HFFc6 (cell line): ENCODE data around the gene CLASRP. TPM values are rescaled to one million over a fixed set of nuclear protein-coding genes. Genes with fewer than 3 reads are reported as not detected.

ENCODE experiments used
- DNase-seq: peaks from one replicate; pipeline ENCODE4 v3.0.0-alpha.2; 2018
- H3K27ac Mint-ChIP-seq: 2 replicates; pipeline ENCODE4 v1.8.0; 2020; ENCODE audit warnings: mild to moderate bottlenecking, mixed read lengths
- H3K27me3 Mint-ChIP-seq: 2 replicates; pipeline ENCODE4 v1.8.0; 2021; ENCODE audit warnings: mild to moderate bottlenecking, moderate library complexity, mixed read lengths; ENCODE audit not compliant: insufficient read depth
- H3K36me3 Mint-ChIP-seq: 2 replicates; pipeline ENCODE4 v1.8.0; 2021; ENCODE audit warnings: low read depth, mixed read lengths
- H3K4me1 Mint-ChIP-seq: 2 replicates; pipeline ENCODE4 v1.8.0; 2020; ENCODE audit warnings: low read depth, mixed read lengths
- H3K4me3 Mint-ChIP-seq: 2 replicates; pipeline ENCODE4 v1.8.0; 2020; ENCODE audit warnings: mild to moderate bottlenecking, moderate library complexity, mixed read lengths
- H3K9me3 Mint-ChIP-seq: 2 replicates; pipeline ENCODE4 v1.8.0; 2020; ENCODE audit warnings: mild to moderate bottlenecking, mixed read lengths
- CTCF ChIP-seq: fragments of 200-600 bp; sonication (generic); IDR thresholded peaks from 2 replicates; pipeline ENCODE4 v1.5.0; 2021; ENCODE audit warnings: antibody characterized with exemption, mild to moderate bottlenecking
- total RNA-seq, 6 experiments: library from RNA; stranded (reverse); fragmentation: NEBNext Ultra II Directional; extraction: Animal tissue kit (Norgen Biotek cat#: 25700); gene quantifications; 2 replicates in 1 of 6; 3 replicates in 5 of 6; pipeline ENCODE4 v1.2.3, GENCODE V29; 2021

Gene CLASRP
- total RNA-seq, 6 experiments from 2014 or later = 29.9 to 42.9 (median 37.3) TPM

DNA sequence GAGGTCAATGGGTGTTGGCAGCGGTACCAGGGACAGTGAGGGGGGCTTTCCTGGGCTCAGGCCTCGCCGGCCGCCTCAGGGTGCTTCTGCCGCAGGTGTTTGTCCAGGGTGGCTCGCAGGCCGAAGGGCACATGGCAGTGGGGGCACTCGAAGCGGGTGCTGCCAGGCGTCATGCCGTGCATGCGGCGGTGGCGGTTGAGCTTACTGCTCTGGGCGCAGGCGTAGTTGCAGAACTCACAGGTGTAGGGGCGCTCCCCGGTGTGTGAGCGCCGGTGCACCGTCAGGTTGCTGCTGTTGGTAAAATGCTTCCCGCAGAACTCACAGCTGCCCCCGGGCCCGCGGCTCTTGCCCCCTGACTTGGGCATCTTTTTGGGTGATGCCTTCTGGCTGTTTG, 32.7 kb downstream of the CLASRP start:
- no peak for DNase-seq
- Mint-ChIP-seq H3K4me3 (no peak overlapping the region), H3K27me3 (peaks cover 9% of the 10 kb centered on the region), H3K36me3 (0 out of 2 replicates have a peak, but pooled peaks cover 4% of the 10 kb centered on the region), H3K4me1 (0 out of 2 replicates have a peak, but pooled peaks cover 1% of the 10 kb centered on the region), H3K9me3 (no peaks in the 10 kb centered on the region), H3K27ac (no peak overlapping the region)
- no peak for TF ChIP-seq CTCF

- H3K4me1 Mint-ChIP-seq = 0 out of 2 replicates have a peak, but pooled peaks cover 7% of the 10 kb centered on the region
- no peak for TF ChIP-seq CTCF
- H3K9me3 Mint-ChIP-seq = no peaks in the 10 kb centered on the region
- H3K27ac Mint-ChIP-seq = no peak overlapping the region
- 0 out of 2 replicates have a peak, but pooled peaks cover 4% of the 10 kb centered on the region for H3K36me3 Mint-ChIP-seq
- H3K27me3 Mint-ChIP-seq = peaks cover 9% of the 10 kb centered on the region
- H3K4me3 Mint-ChIP-seq = no peak overlapping the region
- no peak for DNase-seq
Observed at GRCh38 chr19:45071969-45072790, 33.3 kb downstream of the CLASRP start.

DNA sequence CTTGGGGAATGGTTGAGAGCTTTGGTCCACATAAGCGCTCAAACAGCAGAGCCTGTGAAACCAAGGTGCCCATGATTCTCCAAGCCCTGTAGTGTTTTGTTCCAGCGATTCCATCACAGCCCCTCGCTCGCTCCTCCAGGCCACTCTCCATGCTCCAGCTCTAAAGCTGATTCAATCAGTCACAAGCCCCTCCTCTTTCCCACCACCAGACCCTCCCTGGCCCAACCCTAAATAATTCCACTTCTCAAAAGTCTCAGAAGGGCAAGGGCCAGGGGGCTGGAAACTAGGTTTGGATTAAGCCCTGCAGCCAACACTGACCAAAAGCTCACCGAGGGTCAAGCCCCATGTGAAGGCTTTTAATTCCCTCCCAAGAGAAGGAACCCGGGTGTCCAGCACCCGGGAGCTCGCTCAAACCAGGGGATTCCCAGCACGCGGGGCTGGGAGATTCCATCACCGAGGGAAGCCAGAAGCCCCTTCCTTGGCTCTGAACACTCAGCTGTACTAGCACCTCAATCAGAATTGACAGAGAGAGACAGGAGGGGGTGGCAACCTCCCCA, 36.0 kb downstream of the CLASRP start:
- no peak for TF ChIP-seq CTCF
- Mint-ChIP-seq H3K27me3 (peaks cover 6% of the 10 kb centered on the region), H3K4me1 (0 out of 2 replicates have a peak, but pooled peaks cover 16% of the 10 kb centered on the region), H3K4me3 (peak overlapping the region; percentile 79; the same call in 1 of the 2 replicates), H3K36me3 (peaks cover 4% of the 10 kb centered on the region), H3K9me3 (no peaks in the 10 kb centered on the region), H3K27ac (no peak overlapping the region)
- DNase-seq = no peak

- peaks cover 16% of the 10 kb centered on the region; the same call in 1 of the 2 replicates for H3K4me1 Mint-ChIP-seq
- peak overlapping the region; percentile 79 for H3K4me3 Mint-ChIP-seq
- peaks cover 4% of the 10 kb centered on the region for H3K36me3 Mint-ChIP-seq
- H3K9me3 Mint-ChIP-seq = no peaks in the 10 kb centered on the region
- H3K27me3 Mint-ChIP-seq = peaks cover 5% of the 10 kb centered on the region
- peak; percentile 34 for DNase-seq
- H3K27ac Mint-ChIP-seq = no peak overlapping the region
- TF ChIP-seq CTCF = no peak
Observed at GRCh38 chr19:45075301-45076028, 36.6 kb downstream of the CLASRP start.

- Mint-ChIP-seq H3K36me3 (peaks cover 8% of the 10 kb centered on the region), H3K27ac (peak within 1 kb of the TSS; percentile 24; the same call in 1 of the 2 replicates), H3K27me3 (peaks cover 4% of the 10 kb centered on the region), H3K4me3 (peak within 1 kb of the TSS; percentile 79), H3K4me1 (peaks cover 21% of the 10 kb centered on the region), H3K9me3 (no peaks in the 10 kb centered on the region)
- no peak for TF ChIP-seq CTCF
- no peak for DNase-seq
Observed at GRCh38 chr19:45076029-45076850, 37.4 kb downstream of the CLASRP start, which contains the start of gene ZNF296. ZNF296 (minus strand) TSS chr19:45076478; CDS start chr19:45076373, 105 bp downstream.
